HFF-Myc (cell line): ENCODE data around the gene TRMT44.

Experiments used
- DNase-seq: peaks from one replicate; pipeline ENCODE4 v3.0.0-alpha.2; 2011; ENCODE audit warnings: low read depth; ENCODE audit errors: extremely low read depth
- H3K4me3 ChIP-seq: replicated peaks from 2 replicates; pipeline ENCODE4 v1.5.1; 2011; ENCODE audit warnings: low read depth, mild to moderate bottlenecking, control low read depth, low read length
- TF ChIP-seq, protein P1 (sequence below): IDR thresholded peaks from 2 replicates; pipeline ENCODE4 v1.5.1; 2012; ENCODE audit warnings: mild to moderate bottlenecking, low read depth, low read length, control low read depth; ENCODE audit errors: missing control alignments

Gene TRMT44

GRCh38 chr4:8394806-8395205 lies 45.8 kb upstream of the TRMT44 start:
- no peak overlapping the region for H3K4me3 ChIP-seq
- no peak for DNase-seq
- TF ChIP-seq, protein P1, sequence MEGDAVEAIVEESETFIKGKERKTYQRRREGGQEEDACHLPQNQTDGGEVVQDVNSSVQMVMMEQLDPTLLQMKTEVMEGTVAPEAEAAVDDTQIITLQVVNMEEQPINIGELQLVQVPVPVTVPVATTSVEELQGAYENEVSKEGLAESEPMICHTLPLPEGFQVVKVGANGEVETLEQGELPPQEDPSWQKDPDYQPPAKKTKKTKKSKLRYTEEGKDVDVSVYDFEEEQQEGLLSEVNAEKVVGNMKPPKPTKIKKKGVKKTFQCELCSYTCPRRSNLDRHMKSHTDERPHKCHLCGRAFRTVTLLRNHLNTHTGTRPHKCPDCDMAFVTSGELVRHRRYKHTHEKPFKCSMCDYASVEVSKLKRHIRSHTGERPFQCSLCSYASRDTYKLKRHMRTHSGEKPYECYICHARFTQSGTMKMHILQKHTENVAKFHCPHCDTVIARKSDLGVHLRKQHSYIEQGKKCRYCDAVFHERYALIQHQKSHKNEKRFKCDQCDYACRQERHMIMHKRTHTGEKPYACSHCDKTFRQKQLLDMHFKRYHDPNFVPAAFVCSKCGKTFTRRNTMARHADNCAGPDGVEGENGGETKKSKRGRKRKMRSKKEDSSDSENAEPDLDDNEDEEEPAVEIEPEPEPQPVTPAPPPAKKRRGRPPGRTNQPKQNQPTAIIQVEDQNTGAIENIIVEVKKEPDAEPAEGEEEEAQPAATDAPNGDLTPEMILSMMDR = no peak

DNA sequence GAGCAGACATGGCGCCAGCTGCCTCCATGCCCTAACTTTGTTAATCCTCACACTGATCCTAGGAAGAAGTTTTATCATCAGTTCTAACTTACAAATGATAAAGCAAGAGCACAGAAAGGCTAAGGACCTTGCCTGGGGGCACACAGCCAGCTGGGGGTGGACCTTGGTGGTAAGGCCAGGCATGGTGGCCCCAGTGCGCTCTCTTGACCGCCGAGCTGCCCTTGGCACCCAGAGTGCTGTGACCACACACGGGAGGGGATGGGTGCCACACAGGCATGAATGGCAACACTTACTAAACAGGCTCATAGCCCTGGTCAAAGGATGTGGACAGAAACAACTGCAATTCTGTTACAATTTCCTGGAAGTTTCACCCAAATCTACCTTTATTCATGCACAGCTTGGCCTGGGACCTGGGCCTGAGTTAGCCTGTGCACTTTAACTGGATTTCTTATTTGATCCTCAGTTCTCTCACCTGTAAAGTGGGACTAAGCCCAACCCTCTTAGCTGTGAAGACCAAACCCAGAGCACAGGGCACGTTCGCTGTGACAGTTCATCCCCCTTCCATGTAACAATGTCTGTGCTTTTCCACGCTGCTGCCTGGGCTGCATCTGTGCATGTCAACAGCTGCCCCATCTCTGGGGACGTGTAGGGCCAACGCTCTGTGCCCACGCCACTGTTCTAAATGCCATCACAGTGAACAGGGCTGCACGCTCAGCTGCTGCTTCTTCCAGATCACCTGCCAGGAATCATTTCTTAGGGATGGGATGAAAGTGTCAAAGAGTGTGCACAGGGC lies 44.9 kb upstream of the TRMT44 start:
- no peak for DNase-seq
- H3K4me3 ChIP-seq = no peak overlapping the region
- TF ChIP-seq, protein P1 = no peak

DNA sequence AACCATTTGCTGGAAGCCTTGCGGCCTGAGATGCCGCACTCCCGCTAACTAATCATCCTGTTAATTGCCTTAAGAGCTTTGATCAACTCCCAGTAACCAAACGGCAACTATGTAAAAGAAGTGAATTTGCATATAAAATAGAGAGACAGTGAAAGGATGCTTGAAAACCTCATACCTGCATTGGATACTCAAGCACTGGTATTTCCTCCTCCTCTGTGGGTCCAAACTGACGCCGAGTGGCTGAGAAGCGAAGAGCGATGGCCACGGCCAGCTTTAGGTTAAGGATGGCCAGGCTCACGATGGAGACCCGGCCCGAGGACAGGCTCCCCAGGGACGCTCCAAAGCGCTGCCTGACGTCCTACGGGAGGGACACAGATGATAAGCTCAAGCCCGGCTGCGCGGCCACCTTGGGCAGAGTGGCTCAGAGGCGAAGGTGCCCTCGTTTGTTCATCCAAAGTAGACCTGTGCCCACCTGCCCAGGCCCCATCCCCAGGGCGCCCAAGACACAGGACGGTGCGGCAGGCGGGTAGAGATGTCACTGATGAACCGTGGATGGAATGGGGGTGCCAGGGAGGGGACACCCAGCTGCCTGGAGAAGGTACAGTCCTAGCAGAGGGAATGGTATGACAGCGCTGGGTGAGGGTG lies 43.7 kb upstream of the TRMT44 start:
- TF ChIP-seq, protein P1 = no peak
- H3K4me3 ChIP-seq = no peak overlapping the region
- no peak for DNase-seq

- TF ChIP-seq, protein P1 = no peak
- H3K4me3 ChIP-seq = no peak overlapping the region
- DNase-seq = no peak
Measured at GRCh38 chr4:8398347-8398746, 42.2 kb upstream of the TRMT44 start.

DNA sequence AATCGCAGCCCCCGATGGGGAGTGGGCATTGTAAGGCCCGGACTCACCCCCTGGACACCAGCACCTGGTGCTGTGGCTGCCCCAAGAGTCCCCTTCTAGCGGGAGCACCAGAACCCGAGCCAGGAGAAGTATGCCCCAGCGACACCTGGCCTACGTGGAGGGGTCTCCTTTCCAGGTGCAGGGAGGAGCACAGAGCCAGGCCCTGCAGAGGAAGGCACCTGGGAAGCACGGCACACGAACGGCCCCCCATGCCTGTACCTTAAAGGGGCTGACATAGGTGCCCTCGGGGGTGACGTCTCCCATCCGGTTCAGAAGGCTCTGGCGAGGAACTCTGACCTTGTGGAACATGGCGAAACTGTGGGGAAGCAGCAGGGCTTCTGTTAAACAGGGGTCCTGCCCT lies 41.3 kb upstream of the TRMT44 start:
- no peak overlapping the region for H3K4me3 ChIP-seq
- TF ChIP-seq, protein P1 = no peak
- DNase-seq = no peak

DNA sequence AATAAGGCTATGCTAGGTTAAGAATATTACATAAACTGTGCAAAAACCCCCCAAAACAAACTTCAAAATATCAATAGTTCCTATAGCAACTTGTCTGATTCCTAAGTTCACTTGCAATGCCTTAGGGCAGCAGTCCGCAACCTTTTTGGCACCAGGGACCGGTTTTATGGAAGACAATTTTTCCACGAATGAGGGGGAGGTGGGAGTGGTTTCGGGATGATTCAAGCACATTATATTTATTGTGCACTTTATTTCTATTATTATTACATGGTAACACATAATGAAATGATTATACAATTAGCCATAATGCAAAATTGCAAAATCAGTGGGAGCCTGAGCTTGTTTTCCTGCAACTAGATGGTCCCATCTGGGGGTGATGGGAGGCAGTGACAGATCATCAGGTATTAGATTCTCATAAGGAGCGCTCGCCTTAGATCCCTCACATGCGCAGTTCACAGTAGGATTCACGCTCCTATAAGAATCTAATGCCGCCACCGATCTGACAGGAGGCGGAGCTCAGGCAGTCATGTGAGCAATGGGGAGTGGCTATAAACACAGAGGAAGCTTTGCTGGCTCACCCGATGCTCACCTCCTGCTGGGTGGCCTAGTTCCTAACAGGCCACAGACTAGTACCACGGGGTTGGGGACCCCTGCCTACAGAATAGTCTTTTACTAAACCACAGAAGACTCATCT lies 39.8 kb upstream of the TRMT44 start:
- H3K4me3 ChIP-seq = no peak overlapping the region
- DNase-seq = no peak
- TF ChIP-seq, protein P1 = no peak
